HepG2 (cell line): ENCODE results near the gene GGA1. TPM values are rescaled to one million over a fixed set of nuclear protein-coding genes. Genes with fewer than 3 reads are reported as not detected.

Experiments used
- ELF4 ChIP-seq: sonication (generic); formaldehyde crosslinking; IDR thresholded peaks from 2 replicates; pipeline ENCODE4 v1.5.0; 2020; ENCODE audit warnings: missing genetic modification reagents, mild to moderate bottlenecking, moderate library complexity, borderline replicate concordance
- MIER3 ChIP-seq: IDR thresholded peaks from 2 replicates; pipeline ENCODE4 v1.6.1; 2016; ENCODE audit warnings: missing compliant biosample characterization, borderline replicate concordance
- NFKBIZ ChIP-seq: IDR thresholded peaks from 2 replicates; pipeline ENCODE4 v1.6.1; 2018; ENCODE audit warnings: missing genetic modification reagents, missing compliant biosample characterization
- REXO4 ChIP-seq: sonication (generic); formaldehyde crosslinking; IDR thresholded peaks from 2 replicates; pipeline ENCODE4 v1.8.0; 2022; ENCODE audit warnings: missing genetic modification reagents, mild to moderate bottlenecking, borderline replicate concordance
- SMAD3 ChIP-seq: sonication (generic); formaldehyde crosslinking; IDR thresholded peaks from 2 replicates; pipeline ENCODE4 v1.4.0; 2020; ENCODE audit warnings: missing genetic modification reagents
- ZNF468 ChIP-seq: sonication (generic); formaldehyde crosslinking; IDR thresholded peaks from 2 replicates; pipeline ENCODE4 v1.8.0; 2022; ENCODE audit warnings: mild to moderate bottlenecking, moderate library complexity, missing genetic modification reagents
- ZNF557 ChIP-seq: sonication (generic); formaldehyde crosslinking; IDR thresholded peaks from 2 replicates; pipeline ENCODE4 v1.4.0; 2020; ENCODE audit warnings: missing genetic modification reagents
- ZNF720 ChIP-seq: sonication (generic); formaldehyde crosslinking; IDR thresholded peaks from 2 replicates; pipeline ENCODE4 v1.4.0; 2020; ENCODE audit warnings: missing genetic modification reagents
- ZNF839 ChIP-seq: sonication (generic); formaldehyde crosslinking; IDR thresholded peaks from 2 replicates; pipeline ENCODE4 v1.4.0; 2020; ENCODE audit warnings: missing genetic modification reagents, mild to moderate bottlenecking, borderline replicate concordance
- polyA plus RNA-seq, 8 experiments: library from polyadenylated mRNA; depleted of rRNA in 3 of 8; stranded (reverse) in 7 of 8; unstranded in 1 of 8; fragments of >200 nt; fragmentation: Illumina TruSeq in 4 of 8; extraction: Trizol in 4 of 8; gene quantifications; 2 replicates each; pipeline versions ENCODE4 v1.2.1 to v1.2.3, GENCODE V29; 2011 to 2016; ENCODE audit warnings: low read depth in 4 of 8, missing spikeins in 1 of 8, mixed read lengths in 1 of 8; ENCODE audit not compliant: insufficient read depth in 1 of 8
- total RNA-seq, 5 experiments: library from RNA; depleted of rRNA; stranded (reverse); fragments of >200 nt; fragmentation: Illumina TruSeq; extraction: Trizol; gene quantifications; 2 replicates each; pipeline ENCODE4 v1.2.3, GENCODE V29; 2016; ENCODE audit warnings: low read depth in 1 of 5
- TF ChIP-seq, protein P1 (sequence below): sonication (generic); formaldehyde crosslinking; IDR thresholded peaks from 2 replicates; pipeline ENCODE4 v1.5.1; 2020; ENCODE audit warnings: mild to moderate bottlenecking, missing genetic modification reagents
- TF ChIP-seq, protein P2 (sequence below): sonication (generic); formaldehyde crosslinking; IDR thresholded peaks from 2 replicates; pipeline ENCODE4 v1.5.1; 2020; ENCODE audit warnings: missing genetic modification reagents, mild to moderate bottlenecking, borderline replicate concordance
- TF ChIP-seq, protein P3 (sequence below): sonication (generic); formaldehyde crosslinking; IDR thresholded peaks from 2 replicates; pipeline ENCODE4 v1.5.0; 2020; ENCODE audit warnings: mild to moderate bottlenecking, missing genetic modification reagents, borderline replicate concordance
- TF ChIP-seq, protein P4 (sequence below): sonication (generic); formaldehyde crosslinking; IDR thresholded peaks from 2 replicates; pipeline ENCODE4 v1.4.0; 2020; ENCODE audit warnings: missing genetic modification reagents, mild to moderate bottlenecking, borderline replicate concordance
- TF ChIP-seq, protein P5 (sequence below): IDR thresholded peaks from 2 replicates; pipeline ENCODE4 v1.6.1; 2016; ENCODE audit warnings: missing compliant biosample characterization, missing genetic modification reagents, borderline replicate concordance

GGA1 gene
- total and polyA plus RNA-seq, 2 of the 13 experiments (the other 11 are each of a cell fraction or from before 2014, with no cell fraction given) = 29.1 to 87.2 TPM

DNA sequence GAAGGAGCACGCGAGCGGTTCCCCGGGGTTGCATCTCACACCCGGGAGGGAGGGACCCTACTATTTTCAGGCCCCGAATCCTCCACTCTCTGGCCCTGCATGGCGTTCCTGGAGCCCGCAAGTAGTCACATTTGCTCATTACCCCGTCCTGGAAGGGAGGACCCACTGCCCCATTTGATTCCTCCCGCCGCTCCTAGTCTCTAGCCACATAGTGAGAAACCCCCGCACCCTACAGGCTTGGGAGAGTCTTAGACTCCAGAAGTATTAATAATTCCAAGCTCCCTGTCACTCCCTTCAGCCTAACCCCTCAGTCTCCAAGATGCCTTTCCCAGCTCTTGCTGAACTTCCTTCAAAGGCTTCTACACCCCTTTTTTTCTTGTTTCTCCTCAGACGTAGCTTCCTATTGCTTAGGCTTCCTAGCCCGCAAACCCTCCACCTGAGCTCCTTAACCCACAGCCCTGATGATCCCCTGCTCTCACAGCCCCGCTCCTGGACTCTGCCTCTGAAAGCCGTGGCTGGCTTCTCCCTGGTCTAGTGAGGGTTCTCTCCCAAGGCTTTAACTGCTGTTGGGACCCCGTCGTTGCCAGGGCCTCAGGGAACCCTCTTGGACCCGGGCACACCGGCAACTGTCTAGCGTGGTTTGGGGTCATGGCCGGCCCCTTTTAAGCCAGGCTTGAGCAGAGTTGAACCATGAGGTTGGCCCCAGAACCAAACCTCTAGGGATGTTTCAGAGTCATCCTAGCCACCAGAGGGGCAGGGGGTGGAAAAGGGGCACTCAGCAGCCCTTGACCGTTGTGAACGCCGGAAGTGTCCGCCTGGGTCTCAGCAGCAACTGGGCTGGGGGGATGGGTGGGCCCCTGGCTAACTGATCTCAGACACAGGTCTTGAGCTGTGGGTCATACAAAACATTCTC, 862 bp downstream of the GGA1 start (continued):
- TF ChIP-seq, protein P1, sequence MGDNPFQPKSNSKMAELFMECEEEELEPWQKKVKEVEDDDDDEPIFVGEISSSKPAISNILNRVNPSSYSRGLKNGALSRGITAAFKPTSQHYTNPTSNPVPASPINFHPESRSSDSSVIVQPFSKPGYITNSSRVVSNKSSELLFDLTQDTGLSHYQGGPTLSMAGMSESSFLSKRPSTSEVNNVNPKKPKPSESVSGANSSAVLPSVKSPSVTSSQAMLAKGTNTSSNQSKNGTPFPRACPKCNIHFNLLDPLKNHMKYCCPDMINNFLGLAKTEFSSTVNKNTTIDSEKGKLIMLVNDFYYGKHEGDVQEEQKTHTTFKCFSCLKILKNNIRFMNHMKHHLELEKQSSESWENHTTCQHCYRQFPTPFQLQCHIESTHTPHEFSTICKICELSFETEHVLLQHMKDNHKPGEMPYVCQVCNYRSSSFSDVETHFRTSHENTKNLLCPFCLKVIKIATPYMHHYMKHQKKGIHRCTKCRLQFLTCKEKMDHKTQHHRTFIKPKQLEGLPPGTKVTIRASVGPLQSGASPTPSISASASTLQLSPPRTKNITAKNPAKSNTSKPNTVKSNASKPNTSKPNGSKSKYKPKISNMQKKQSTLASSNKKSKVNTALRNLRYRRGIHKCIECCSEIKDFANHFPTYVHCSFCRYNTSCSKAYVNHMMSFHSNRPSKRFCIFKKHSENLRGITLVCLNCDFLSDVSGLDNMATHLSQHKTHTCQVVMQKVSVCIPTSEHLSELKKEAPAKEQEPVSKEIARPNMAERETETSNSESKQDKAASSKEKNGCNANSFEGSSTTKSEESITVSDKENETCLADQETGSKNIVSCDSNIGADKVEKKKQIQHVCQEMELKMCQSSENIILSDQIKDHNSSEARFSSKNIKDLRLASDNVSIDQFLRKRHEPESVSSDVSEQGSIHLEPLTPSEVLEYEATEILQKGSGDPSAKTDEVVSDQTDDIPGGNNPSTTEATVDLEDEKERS = no peak
- no peak for TF ChIP-seq ZNF839 (CRISPR knock-in tag)
- TF ChIP-seq REXO4 (CRISPR knock-in tag) = no peak
- no peak for TF ChIP-seq SMAD3 (CRISPR knock-in tag)
- TF ChIP-seq NFKBIZ = no peak
- TF ChIP-seq, protein P2, sequence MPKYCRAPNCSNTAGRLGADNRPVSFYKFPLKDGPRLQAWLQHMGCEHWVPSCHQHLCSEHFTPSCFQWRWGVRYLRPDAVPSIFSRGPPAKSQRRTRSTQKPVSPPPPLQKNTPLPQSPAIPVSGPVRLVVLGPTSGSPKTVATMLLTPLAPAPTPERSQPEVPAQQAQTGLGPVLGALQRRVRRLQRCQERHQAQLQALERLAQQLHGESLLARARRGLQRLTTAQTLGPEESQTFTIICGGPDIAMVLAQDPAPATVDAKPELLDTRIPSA = no peak
- TF ChIP-seq, protein P3, sequence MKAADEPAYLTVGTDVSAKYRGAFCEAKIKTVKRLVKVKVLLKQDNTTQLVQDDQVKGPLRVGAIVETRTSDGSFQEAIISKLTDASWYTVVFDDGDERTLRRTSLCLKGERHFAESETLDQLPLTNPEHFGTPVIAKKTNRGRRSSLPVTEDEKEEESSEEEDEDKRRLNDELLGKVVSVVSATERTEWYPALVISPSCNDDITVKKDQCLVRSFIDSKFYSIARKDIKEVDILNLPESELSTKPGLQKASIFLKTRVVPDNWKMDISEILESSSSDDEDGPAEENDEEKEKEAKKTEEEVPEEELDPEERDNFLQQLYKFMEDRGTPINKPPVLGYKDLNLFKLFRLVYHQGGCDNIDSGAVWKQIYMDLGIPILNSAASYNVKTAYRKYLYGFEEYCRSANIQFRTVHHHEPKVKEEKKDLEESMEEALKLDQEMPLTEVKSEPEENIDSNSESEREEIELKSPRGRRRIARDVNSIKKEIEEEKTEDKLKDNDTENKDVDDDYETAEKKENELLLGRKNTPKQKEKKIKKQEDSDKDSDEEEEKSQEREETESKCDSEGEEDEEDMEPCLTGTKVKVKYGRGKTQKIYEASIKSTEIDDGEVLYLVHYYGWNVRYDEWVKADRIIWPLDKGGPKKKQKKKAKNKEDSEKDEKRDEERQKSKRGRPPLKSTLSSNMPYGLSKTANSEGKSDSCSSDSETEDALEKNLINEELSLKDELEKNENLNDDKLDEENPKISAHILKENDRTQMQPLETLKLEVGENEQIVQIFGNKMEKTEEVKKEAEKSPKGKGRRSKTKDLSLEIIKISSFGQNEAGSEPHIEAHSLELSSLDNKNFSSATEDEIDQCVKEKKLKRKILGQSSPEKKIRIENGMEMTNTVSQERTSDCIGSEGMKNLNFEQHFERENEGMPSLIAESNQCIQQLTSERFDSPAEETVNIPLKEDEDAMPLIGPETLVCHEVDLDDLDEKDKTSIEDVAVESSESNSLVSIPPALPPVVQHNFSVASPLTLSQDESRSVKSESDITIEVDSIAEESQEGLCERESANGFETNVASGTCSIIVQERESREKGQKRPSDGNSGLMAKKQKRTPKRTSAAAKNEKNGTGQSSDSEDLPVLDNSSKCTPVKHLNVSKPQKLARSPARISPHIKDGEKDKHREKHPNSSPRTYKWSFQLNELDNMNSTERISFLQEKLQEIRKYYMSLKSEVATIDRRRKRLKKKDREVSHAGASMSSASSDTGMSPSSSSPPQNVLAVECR (CRISPR knock-in tag) = no peak
- TF ChIP-seq ZNF720 (CRISPR knock-in tag) = no peak
- no peak for TF ChIP-seq MIER3 (CRISPR knock-in tag)
- TF ChIP-seq, protein P4, sequence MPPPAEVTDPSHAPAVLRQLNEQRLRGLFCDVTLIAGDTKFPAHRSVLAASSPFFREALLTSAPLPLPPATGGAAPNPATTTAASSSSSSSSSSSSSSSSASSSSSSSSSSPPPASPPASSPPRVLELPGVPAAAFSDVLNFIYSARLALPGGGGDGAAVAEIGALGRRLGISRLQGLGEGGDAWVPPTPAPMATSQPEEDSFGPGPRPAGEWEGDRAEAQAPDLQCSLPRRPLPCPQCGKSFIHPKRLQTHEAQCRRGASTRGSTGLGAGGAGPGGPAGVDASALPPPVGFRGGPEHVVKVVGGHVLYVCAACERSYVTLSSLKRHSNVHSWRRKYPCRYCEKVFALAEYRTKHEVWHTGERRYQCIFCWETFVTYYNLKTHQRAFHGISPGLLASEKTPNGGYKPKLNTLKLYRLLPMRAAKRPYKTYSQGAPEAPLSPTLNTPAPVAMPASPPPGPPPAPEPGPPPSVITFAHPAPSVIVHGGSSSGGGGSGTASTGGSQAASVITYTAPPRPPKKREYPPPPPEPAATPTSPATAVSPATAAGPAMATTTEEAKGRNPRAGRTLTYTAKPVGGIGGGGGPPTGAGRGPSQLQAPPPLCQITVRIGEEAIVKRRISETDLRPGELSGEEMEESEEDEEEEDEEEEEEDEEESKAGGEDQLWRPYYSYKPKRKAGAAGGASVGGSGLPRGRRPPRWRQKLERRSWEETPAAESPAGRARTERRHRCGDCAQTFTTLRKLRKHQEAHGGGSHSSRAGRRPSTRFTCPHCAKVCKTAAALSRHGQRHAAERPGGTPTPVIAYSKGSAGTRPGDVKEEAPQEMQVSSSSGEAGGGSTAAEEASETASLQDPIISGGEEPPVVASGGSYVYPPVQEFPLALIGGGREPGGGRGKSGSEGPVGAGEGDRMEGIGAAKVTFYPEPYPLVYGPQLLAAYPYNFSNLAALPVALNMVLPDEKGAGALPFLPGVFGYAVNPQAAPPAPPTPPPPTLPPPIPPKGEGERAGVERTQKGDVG (CRISPR knock-in tag) = no peak
- no peak for TF ChIP-seq ZNF468 (CRISPR knock-in tag)
- TF ChIP-seq, protein P5, sequence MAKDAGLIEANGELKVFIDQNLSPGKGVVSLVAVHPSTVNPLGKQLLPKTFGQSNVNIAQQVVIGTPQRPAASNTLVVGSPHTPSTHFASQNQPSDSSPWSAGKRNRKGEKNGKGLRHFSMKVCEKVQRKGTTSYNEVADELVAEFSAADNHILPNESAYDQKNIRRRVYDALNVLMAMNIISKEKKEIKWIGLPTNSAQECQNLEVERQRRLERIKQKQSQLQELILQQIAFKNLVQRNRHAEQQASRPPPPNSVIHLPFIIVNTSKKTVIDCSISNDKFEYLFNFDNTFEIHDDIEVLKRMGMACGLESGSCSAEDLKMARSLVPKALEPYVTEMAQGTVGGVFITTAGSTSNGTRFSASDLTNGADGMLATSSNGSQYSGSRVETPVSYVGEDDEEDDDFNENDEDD = no peak
- TF ChIP-seq ELF4 (CRISPR knock-in tag) = no peak
- no peak for TF ChIP-seq ZNF557 (CRISPR knock-in tag)
